Duodenal mucosa (tissue), 2 donors: ENCODE measurements around the gene C6.

Source experiments
- H3K27ac ChIP-seq: one replicate; pipeline ENCODE4 v1.7.0; 2013; ENCODE audit warnings: low read depth, low read length
- H3K27me3 ChIP-seq, 2 donors: one replicate each; pipeline ENCODE4 v1.7.0; 2013; ENCODE audit warnings: low read length in 2 of 2, control low read depth in 1 of 2; ENCODE audit not compliant: insufficient read depth in 2 of 2, control insufficient read depth in 1 of 2
- H3K36me3 ChIP-seq, 2 donors: one replicate each; pipeline ENCODE4 v1.7.0; 2013; ENCODE audit warnings: low read length in 2 of 2, control low read depth in 1 of 2; ENCODE audit not compliant: insufficient read depth in 2 of 2, control insufficient read depth in 1 of 2
- H3K4me1 ChIP-seq, 2 donors: one replicate each; pipeline ENCODE4 v1.7.0; 2013; ENCODE audit warnings: low read length in 2 of 2, control low read depth in 1 of 2; ENCODE audit not compliant: insufficient read depth in 2 of 2, control insufficient read depth in 1 of 2
- H3K4me3 ChIP-seq, 2 donors: one replicate each; pipeline ENCODE4 v1.7.0; 2013; ENCODE audit warnings: low read length in 2 of 2, low read depth in 1 of 2
- H3K9ac ChIP-seq, 2 donors: one replicate each; pipeline ENCODE4 v1.7.0; 2013; ENCODE audit warnings: low read length in 2 of 2, low read depth in 1 of 2
- H3K9me3 ChIP-seq, 2 donors: one replicate each; pipeline ENCODE4 v1.7.0; 2013; ENCODE audit warnings: low read length in 2 of 2, control low read depth in 1 of 2; ENCODE audit not compliant: control insufficient read depth in 1 of 2

Gene C6

DNA sequence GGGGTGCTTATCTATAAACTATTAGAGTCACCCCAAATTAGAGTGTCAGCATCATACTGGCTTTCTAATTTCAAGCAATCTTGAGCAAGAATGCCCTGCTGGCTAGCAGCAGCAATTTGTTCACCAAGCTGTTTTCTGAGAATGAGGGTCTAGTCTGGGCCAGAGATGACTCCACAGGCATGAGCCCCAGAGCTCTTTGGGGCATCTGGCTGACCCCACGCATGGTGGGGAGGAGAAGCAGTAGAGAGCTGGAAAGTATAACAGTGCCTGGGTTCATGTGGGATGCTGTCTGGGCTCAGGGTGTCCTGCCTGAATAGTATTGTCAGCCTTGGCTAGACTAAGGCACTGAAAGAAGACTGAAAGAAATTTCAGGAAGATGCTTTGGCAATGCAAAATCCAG lies 64.9 kb downstream of the C6 start:
- no peak overlapping the region for H3K27ac ChIP-seq
- no peaks in the 10 kb centered on the region for H3K9me3 ChIP-seq
- no peaks in the 10 kb centered on the region for H3K4me1 ChIP-seq
- H3K9ac ChIP-seq, result no peak overlapping the region
- H3K27me3 ChIP-seq, result no peaks in the 10 kb centered on the region
- H3K4me3 ChIP-seq, result no peak overlapping the region
- H3K36me3 ChIP-seq, result no peaks in the 10 kb centered on the region

DNA sequence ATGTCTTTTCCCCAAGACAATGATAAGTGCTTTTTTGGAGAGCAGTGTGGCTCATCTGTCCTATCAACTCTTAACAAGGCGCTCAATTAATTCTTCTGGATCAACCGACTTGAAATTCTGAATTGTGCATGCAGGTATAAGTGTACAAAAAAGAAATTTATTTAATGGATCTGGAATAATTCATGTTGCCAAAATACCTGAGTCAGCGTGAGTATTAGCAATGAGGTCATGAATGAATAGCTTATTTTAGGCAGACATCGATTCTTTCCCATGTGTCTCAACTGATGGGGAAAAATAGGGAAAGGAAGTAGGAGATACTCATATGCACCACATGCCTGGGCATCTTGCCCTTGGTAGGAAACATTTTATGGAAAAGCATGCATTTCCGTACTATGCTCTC lies 68.0 kb downstream of the C6 start:
- H3K9me3 ChIP-seq, result no peaks in the 10 kb centered on the region

GRCh38 chr5:41143131-41143901 lies 70.0 kb downstream of the C6 start:
- Histone ChIP-seq H3K4me3 (no peak overlapping the region), H3K27ac (no peak overlapping the region), H3K9me3 (peaks cover 3 to 7% of the 10 kb centered on the region in 2 donors), H3K27me3 (no peaks in the 10 kb centered on the region), H3K36me3 (no peaks in the 10 kb centered on the region), H3K4me1 (no peaks in the 10 kb centered on the region), H3K9ac (no peak overlapping the region)

More for the DNA sequence above, 68.0 kb downstream of the C6 start:
- no peak overlapping the region for H3K9ac ChIP-seq
- no peak overlapping the region for H3K4me3 ChIP-seq
- H3K4me1 ChIP-seq, result no peaks in the 10 kb centered on the region
- no peaks in the 10 kb centered on the region for H3K27me3 ChIP-seq
- H3K27ac ChIP-seq, result no peak overlapping the region
- H3K36me3 ChIP-seq, result no peaks in the 10 kb centered on the region

GRCh38 chr5:41127967-41128690 lies 85.2 kb downstream of the C6 start:
- H3K9ac ChIP-seq, result no peak overlapping the region
- H3K27me3 ChIP-seq, result no peaks in the 10 kb centered on the region
- no peaks in the 10 kb centered on the region for H3K4me1 ChIP-seq
- H3K27ac ChIP-seq, result no peak overlapping the region
- H3K4me3 ChIP-seq, result no peak overlapping the region
- no peaks in the 10 kb centered on the region for H3K36me3 ChIP-seq
- no peaks in the 10 kb centered on the region for H3K9me3 ChIP-seq

GRCh38 chr5:41122459-41122858 lies 90.9 kb downstream of the C6 start:
- H3K36me3 ChIP-seq, result no peaks in the 10 kb centered on the region
- no peak overlapping the region for H3K9ac ChIP-seq
- H3K4me3 ChIP-seq, result no peak overlapping the region
- no peaks in the 10 kb centered on the region for H3K27me3 ChIP-seq
- H3K27ac ChIP-seq, result no peak overlapping the region
- no peaks in the 10 kb centered on the region for H3K4me1 ChIP-seq
- H3K9me3 ChIP-seq, result no peaks in the 10 kb centered on the region

- H3K9ac ChIP-seq, result no peak overlapping the region
- H3K4me3 ChIP-seq, result no peak overlapping the region
- no peaks in the 10 kb centered on the region for H3K9me3 ChIP-seq
- no peaks in the 10 kb centered on the region for H3K4me1 ChIP-seq
- H3K27me3 ChIP-seq, result no peaks in the 10 kb centered on the region
- no peaks in the 10 kb centered on the region for H3K36me3 ChIP-seq
- no peak overlapping the region for H3K27ac ChIP-seq
Observed at GRCh38 chr5:41120600-41120999, 92.7 kb downstream of the C6 start.

- no peak overlapping the region for H3K4me3 ChIP-seq
- H3K9me3 ChIP-seq, result no peaks in the 10 kb centered on the region
- H3K36me3 ChIP-seq, result no peaks in the 10 kb centered on the region
- no peaks in the 10 kb centered on the region for H3K4me1 ChIP-seq
- no peak overlapping the region for H3K9ac ChIP-seq
- no peak overlapping the region for H3K27ac ChIP-seq
- no peaks in the 10 kb centered on the region for H3K27me3 ChIP-seq
Observed at GRCh38 chr5:41118177-41118576, 95.2 kb downstream of the C6 start.

DNA sequence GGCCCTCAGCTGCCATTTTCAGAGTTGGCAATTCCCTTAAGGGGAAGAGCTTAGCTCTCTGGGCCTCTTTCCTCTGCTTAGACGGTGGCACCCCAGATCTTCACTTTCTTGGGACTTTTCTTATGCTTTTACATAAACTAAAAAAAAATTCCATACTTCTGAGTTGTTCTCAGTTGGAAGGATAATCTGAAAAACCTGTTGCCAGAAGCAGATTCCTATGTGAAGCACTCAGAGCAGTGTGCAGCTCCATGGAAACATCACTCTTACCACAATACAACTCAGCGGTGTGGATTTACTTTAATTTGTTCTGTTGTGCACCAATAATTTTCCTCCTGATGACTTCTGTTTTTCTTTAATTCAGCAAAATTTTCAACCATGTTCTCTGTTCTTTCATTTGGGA lies 98.1 kb downstream of the C6 start:
- Histone ChIP-seq H3K9me3 (no peaks in the 10 kb centered on the region), H3K4me1 (no peaks in the 10 kb centered on the region), H3K27ac (no peak overlapping the region), H3K4me3 (no peak overlapping the region), H3K9ac (no peak overlapping the region), H3K27me3 (no peaks in the 10 kb centered on the region), H3K36me3 (no peaks in the 10 kb centered on the region)

DNA sequence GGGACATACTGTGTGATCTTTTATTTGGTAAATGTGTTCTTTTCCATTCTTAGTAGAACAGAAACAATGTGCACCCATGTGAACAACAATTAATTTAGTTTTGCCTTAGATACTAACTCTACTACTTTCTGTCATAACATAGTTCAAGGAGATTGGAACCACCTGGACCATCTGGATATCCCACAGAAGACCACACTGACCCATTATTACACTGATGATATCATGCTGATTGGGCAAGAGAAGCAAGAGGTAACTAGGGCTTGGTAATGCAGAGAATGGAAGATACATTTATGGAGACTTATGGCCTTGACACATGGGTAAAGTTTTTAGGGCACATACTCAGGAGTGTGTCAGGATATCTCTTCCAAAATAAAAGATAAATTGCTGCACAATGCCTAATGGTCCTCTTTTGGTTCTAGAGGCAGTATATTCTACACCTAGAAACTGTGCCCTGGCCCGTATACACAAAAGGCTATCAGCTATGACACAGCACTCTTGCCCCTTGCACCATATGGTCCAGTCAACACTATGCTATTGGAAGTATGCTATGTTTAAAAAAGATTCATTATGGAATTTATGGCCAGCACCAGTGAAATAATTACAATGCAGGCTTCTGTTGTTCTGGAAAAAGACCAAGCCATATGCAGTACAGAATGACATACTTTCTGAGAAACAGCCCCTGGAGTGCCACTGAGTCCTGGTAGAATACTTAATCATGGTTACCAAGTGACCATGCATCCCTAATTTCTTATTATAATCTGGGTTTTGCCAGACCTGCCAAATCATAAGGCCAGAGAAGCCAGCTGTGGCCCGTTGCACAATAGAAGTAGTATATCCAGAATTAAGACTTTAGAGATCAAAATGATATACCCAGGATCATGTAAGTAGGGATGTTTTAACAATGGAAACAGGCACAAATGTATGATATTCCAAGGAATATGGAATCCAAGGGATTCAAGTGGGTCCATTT lies 100.6 kb downstream of the C6 start:
- H3K9ac ChIP-seq, result no peak overlapping the region
- H3K4me3 ChIP-seq, result no peak overlapping the region
- H3K27ac ChIP-seq, result no peak overlapping the region
- no peaks in the 10 kb centered on the region for H3K27me3 ChIP-seq
- no peaks in the 10 kb centered on the region for H3K36me3 ChIP-seq
- H3K4me1 ChIP-seq, result no peaks in the 10 kb centered on the region
- no peaks in the 10 kb centered on the region for H3K9me3 ChIP-seq

DNA sequence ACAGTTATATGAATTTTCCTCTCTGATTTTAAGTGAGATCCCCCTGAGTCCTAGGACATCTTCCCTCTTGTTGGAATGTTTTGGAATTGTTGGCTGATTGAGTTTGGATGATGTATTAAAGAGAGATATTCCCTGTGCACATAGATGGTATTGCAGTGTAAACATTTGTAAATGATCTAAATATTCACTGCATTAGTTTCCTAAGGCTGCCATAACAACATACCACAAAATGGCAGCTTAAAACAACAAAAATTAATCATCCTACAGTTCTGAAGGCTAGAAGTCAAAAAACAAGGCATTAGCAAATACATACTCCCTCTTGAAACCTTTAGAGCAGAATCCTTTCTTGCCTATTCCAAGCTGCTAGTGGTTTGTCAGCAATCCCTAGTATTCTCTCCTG lies 104.1 kb downstream of the C6 start:
- no peaks in the 10 kb centered on the region for H3K27me3 ChIP-seq
- no peaks in the 10 kb centered on the region for H3K4me1 ChIP-seq
- no peaks in the 10 kb centered on the region for H3K9me3 ChIP-seq
- no peak overlapping the region for H3K27ac ChIP-seq
- H3K4me3 ChIP-seq, result no peak overlapping the region
- H3K36me3 ChIP-seq, result no peaks in the 10 kb centered on the region
- H3K9ac ChIP-seq, result no peak overlapping the region
